Stimulated activated CD8-positive, alpha-beta memory T cell treated with anti-CD3 and anti-CD28 coated beads, Interleukin-4, amount 100 ng/mL, for 48 hours (primary cell): Measurements from ENCODE around the gene SRPX.

Experiments used
- DNase-seq: peaks from one replicate; pipeline ENCODE4 v3.0.0-alpha.2; 2020

The SRPX gene

DNA sequence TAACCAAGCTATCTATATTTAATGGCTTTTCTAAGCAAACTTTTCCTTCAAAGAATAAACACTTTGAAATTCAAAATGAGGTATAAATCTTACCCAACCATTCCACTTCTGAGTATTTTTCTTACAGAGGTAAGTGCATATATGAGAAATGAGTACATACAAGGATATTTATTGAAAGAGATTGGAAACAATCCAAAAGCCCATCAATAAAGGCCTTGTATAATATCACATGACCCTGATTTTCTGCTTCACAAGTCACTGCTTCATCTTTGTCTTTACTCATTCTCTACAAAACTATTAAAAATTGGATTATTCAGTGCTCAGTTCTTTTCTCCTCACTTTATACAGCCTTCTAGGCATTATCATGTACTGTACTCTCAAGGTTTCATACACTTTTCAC, 91.3 kb downstream of the SRPX start:
- DNase-seq = no peak

DNA sequence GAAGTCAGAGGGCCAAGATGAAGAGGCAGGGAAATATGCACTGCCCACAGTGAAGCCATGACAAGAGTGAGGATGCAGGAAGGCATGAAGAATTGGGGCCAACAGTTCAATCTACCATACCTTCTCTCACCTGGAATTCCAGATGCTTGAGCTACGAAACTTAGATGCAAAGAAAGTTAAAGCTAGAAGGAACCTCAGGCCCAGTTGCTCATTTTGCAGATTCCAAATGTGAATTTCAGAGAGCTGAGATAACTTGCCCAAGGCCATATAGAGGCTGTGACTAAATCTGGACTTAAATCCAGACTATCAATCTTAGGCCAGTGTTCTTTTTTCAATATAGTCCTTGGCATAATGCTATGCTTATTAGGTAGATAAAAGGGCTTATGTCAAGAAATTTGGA, 92.7 kb downstream of the SRPX start:
- no peak for DNase-seq

DNA sequence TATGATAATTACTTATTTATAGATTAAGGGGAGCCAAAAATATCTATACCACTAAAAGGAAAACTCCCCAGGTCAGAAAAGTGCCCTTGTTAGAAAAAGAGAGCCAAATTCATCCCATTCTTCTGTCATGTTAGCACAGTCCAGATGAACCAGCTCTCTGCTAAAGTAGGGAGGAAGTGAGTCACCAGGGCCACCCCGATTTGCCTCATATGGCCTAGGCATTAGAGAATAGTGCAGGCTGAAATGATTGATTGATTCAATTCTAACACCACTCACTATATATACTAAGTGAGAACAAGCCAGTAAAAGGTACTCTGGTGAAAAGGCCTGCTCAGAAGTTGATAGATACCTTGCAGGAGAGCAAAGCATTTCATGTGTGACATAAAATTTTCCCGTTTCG, 94.5 kb downstream of the SRPX start:
- no peak for DNase-seq

DNA sequence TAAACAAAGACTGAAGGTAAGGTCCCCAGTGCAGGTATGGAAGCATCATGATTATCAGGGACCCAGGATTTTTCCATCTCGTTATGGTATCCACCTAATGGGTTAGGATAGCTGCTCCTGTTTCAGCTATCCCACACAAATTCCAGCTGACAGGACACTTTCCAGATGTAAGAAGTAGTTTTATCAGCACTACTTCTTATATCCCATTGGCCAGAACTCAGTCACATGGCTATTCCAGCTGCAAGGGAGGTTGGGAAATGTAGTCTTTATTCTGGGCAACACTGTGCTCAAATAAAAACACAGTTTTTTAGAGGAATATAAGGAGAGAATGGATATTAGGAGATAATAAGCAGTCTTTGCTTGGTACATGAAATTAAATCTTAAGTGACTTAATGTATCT, 96.7 kb downstream of the SRPX start:
- DNase-seq = no peak

DNA sequence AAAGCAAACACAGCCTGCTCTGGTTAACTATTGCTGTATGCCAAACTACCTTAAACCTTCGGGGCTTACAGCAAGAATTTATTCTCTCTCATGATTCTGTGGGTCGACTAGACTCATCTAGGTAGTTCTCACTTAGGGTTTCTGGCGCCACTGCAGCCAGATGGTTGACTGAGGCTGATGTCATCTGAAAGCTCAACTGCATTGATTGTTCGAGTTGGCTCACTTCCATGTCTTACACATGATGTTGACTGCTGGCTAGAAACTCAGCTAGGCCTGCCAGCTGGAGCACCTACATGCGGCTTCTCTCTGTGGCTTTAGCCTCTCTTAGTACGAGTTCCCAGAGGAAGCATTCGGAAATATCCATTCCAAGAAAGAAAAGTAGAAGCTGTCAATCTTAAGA, 103.2 kb downstream of the SRPX start:
- DNase-seq = no peak

DNA sequence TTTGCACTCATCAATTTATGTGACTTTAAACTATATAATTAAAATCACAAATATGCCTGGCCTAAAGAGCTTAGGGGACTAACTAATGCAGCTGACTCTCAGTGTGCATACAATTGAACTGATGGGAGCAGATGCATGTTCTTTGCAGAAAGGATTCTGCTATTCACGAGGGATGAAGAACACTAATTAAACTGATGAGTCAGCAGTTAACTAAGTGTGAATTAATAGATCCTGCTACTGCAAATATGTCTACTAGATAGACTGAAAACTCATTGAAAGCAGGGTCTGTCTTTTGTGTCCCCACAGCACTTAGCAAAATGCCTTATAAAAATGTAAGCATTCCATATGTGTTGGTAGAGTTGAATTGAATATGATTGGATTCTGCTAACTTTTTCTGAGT, 104.0 kb downstream of the SRPX start:
- no peak for DNase-seq

DNA sequence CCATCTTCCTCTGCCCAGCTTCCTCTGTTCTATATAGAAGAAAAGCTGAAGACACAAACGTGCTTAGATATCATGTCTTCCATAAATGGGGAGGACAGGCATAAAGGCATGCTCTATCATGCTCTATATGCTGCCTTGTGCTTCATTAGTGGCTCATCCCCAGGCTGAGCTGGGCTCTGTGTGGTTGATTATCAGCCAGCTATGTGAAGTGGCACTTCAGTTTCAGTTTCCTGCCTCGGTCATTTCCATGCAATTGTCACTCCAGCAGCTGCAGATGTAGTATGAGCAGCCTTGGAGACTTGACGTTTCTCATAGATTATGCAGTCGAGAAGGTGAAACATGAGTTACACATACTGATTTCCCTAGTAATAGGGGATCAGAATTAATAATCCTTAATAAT, 108.1 kb downstream of the SRPX start:
- no peak for DNase-seq

DNA sequence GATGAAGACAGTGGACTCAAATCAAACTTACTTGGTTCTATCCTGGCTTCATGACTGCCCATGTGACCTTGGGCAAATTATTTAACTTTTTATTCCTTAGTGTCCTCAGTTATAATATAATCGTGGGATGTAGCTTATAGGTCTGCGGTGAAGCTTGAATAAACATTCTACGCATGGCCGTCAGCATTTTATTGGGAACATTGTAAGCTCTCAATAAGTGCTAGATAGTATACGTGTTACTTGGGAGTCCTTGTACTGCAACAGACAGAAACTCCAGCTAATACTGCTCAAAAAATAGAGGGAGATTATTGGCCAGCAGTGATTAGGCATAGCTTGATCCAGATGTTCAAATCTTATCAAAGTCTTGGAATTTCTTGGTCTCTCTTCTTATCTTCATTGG, 109.5 kb downstream of the SRPX start:
- DNase-seq = no peak

DNA sequence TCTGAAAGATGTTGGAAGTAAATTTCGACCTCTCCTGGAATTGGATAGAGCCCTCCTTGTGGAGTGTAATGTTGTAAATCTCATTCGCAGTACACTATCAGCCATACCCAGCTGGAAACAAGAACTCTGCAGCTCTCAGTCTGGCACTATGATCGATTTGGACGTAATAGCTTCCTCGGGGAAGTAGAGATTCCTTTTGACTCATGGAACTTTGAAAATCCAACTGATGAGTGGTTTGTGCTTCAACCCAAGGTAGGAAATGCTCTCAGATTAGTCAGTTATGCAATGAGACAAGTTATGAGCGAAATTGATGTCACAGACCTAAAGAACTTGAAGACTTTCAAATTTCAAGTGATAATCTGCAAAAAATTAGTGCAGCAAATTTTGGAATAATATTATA, 110.4 kb downstream of the SRPX start:
- no peak for DNase-seq

DNA sequence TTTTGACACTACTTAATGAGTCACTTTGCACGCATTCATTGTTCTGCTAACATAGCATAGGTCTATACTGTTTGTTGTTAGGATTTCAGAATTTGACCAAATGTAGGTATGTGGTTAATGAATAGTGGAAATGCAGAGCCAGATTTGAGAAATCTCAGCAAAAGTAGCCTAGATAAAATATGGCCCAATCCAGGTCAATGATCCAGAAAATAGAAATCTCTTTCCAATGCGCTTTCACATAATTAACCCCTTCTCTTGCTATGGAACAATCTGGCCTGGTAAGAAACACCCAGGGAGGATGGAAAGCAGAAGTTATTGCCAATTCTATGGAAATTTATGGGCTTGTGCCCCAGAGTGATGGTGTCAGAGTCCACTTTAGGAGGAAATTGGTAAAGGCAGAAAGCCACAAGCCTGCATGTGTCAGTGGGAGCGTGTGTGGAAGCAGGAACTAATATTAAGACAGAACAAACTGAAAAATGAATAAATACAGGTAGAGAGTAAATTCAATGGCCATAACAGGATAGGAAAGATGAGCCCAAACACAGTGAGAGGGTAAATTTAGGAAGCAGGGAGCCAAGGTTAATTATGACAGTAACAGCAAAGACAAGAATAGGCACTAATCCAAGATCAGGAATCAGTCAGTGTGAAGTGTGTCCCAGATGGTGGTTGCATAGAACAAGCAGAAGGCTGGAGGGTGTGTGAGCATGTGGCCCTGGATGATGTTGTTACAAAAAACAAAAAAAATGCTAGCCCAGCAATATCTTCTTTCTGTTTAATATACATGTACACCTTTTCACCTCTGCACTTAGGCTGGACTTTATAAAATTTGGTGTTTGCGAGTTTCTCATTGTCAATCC, 111.4 kb downstream of the SRPX start:
- DNase-seq = no peak

DNA sequence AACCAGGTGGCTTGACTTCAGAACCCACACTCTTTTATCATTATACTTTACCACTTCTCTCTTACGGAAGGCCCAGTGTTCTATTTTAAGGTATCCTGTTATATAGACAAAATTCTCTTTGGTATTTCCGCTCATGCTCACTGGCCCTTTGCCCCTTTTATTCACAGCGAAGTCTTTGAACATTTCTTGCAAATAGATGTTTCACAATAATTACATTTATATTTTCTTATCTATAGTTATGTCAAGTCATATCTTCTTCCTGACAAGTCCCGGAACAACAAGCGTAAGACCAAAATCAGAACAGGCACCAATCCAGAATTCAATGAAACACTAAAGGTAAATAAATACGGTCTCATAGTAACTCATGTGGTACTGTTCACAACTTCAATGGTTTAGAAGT, 112.3 kb downstream of the SRPX start:
- DNase-seq = no peak

DNA sequence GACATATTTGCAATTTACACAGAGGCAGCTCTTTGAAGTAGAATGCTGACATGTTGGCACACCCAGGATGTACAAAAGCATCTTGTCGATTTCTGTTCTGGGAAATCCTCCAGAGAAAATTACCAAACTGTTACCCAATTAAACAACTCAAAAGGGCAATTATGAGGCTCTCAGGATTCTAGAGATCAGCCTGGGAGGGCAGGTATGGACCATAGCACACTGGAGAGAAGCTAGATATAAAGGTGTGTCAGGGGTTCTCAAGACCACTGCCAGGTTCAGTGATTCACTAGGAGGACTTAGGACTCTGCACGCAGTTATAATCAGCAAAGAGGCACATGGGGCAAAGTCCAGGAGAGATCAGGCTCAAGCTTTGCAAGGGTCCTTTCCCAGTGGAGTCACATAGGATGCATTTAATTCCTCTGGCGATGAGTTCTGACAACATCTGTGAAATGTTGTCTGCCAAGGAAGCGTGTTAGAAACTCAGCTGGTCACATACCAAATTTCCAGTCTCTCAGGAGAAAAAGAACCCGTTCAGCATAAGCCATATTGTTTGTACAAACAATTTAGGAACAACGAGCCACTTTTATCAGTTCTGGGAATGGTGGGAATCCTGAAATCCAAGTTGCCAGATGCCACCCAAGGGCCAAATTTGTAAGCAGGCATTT, 113.5 kb downstream of the SRPX start:
- no peak for DNase-seq

DNA sequence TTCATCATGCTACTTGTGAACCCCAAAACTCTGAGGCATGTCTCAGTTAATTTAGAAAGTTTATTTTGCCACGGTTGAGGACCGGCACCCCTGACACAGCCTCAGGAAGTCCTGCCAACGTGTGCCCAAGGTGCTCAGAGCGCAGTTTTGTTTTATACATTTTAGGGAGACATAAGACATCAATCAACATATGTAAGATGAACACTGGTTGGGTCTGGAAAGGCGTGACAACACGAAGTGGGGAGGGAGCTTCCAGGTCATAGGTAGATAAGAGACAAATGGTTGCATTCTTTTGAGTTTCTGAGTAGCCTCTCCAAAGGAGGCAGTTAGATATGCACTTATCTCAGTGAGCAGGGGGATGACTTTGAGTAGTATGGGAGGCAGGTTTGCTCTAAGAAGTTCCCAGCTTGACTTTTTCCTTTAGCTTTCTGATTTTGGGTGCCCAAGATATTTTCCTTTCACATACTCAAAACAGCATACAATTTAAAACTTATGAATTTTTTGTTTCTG, 115.4 kb downstream of the SRPX start:
- no peak for DNase-seq

DNA sequence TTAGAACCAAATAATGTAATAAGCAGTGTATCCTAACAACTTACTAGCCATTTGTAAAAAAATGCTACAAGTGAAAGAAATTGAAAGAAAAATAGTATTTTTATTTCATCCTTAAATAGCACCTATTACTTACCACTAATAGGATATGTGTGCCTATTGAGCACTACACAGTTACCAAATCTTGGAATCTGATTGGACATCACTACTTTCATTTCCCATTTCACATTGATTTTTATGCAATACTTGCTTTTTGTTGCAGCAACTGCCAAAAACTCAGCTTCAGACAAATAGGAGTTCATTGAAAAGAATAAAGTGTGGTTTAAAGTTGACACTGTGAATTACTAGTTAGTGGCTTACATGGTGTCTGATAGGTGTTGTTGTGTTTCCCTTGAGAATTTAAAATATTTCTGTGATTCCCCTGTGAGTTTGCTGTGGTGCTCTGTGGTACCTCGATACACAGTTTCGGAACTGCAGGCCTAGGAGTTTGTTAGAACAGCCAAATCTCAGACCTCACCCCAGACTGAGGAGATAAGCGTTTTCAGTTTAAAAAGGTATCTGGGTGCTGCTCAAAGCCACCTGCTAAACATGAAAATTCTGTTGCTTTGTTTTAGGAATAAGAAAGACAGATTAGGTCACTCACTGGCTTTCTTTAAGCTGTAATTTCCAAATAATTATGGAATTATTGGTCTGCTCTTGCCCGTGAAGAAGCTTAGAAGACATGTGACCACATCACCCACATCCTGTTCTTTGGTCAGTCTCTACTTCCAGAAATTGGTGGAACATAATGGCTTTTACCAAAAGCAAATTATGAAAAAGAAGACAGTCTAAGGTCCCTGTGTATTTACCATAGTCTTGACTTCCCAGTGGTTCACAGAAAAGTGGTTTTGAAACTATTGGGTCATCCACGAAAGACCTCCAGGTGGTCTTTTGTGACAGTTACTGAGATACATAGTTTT, 116.5 kb downstream of the SRPX start:
- DNase-seq = no peak

DNA sequence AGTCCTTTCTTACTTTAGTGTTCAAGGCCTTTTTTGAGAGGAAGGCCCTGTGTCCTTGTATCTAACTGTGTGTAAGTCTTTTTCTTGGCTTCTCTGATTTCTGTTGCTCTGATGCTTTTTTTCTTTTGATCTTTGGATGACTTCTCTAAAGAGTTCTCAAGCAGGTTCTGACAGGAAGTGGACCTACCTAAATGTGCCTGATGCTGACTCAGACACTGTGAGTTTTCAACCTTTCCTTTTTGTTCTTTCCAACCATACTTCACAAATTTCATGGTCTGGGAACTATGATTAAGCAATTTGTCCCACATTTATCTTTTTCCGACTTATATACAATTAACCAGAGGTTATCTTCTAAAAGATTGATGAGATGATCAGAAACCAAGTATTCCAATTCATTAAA, 117.8 kb downstream of the SRPX start:
- no peak for DNase-seq

DNA sequence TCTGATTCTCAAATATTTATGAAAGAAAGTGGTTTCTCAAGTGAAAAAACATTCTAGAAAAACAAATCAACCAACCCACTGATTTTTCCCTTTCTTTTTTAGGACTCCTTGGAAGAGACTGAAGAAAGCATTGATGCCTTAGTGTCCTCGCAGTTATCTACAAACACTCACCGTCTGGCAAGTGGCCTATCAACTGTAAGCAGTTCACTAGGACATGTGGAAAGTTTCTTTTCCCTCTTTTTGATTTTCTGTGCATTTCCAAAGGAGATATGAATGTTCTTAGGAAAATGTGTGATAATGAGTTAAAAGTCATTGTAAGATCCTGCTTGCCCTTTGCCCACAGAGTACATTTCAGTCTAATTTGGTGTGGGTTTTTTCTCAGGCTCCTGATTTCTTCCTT, 118.4 kb downstream of the SRPX start:
- DNase-seq = no peak

DNA sequence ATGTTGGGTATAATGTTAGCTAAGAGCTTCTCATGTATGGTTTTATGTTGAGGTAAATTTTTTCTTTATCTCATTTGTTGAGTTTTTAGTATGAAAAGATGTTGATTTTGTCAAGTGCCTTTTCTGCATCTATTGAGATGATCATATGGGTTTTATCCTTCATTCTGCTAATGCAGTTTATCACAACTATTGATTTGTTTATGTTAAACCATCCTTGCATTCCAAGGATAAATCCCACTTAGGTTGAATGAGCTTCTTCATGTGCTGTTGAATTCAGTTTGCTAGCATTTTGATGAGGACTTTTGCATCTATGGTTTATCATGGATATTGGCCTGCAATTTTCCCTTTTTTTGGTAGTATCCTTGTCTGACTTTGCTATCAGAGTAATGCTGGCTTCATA, 121.0 kb downstream of the SRPX start:
- no peak for DNase-seq
